Myometrial cell (primary cell): ENCODE measurements around the gene BCL11A. TPM values are rescaled to one million over a fixed set of nuclear protein-coding genes. Genes with fewer than 3 reads are reported as not detected.

ENCODE experiments used
- total RNA-seq: library from RNA; depleted of rRNA; stranded (reverse); fragments of >200 nt; gene quantifications from 2 replicates; pipeline ENCODE4 v1.2.3, GENCODE V29; 2015

Gene BCL11A
- total RNA-seq: under 0.01 and 0.18 TPM in 2 replicates

DNA sequence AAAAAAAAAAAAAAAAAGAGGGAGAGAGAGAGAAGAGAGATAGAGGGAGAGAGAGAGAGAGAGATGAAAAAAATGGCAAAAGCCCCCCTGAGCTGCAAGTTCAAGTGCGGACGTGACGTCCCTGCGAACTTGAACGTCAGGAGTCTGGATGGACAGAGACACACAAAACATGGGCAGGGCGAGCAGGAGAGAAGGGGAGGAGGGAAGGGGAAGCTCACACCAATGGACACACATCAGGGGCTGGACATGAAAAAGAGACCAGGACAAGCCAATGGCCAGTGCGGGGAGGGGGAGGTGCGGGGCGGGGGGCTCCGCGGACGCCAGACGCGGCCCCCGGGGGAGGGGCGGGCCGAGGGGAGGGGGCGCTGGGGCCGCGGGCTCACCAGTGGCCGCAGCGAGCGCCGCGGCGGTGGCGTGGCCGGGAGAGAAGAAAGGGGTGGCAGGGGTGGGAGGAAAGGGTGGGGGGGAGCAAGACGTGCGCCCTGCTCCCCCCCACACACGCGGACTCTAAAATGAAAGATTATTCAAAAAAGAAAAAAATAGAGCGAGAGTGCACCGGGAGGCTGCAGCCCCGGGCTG lies at the start of gene BCL11A:
TSS of gene BCL11A (minus strand) at position 160 of the 579 bp plus-strand sequence. CDS start 384 bp downstream, outside the sequence.

Other genes with a start within 250 kb of the BCL11A start
- 7.2 and 22.7 TPM in 2 replicates for gene PAPOLG, start 202.6 kb upstream of the BCL11A start, total RNA-seq